ENCODE results near the gene NAALADL2.
A peak's percentile ranks its signal among the peaks of the same experiment; 100 is the strongest.

The NAALADL2 gene

GRCh38 chr3:175743733-175744400, 884.7 kb downstream of the NAALADL2 start:
- no peak overlapping the region for H3K4me3 ChIP-seq (ENCODE audit: low read depth, low read length)
- DNase-seq (ENCODE audit: low read depth) = peak; percentile 64
- no peak for TF ChIP-seq CTCF (conservative IDR thresholded peaks at IDR 0.05; ENCODE audit: low read depth, low read length)

- no peak for TF ChIP-seq CTCF (conservative IDR thresholded peaks at IDR 0.05; ENCODE audit: low read depth, low read length)
- no peak for DNase-seq (ENCODE audit: low read depth)
These were observed 887.2 kb downstream of the NAALADL2 start for GRCh38 chr3:175746308-175746707.

GRCh38 chr3:175748087-175748730, 889.1 kb downstream of the NAALADL2 start:
- TF ChIP-seq CTCF (conservative IDR thresholded peaks at IDR 0.05; ENCODE audit: low read depth, low read length) = no peak
- DNase-seq (ENCODE audit: low read depth) = peak; percentile 13
- H3K4me3 ChIP-seq (ENCODE audit: low read depth, low read length) = no peak overlapping the region

More at GRCh38 chr3:175746308-175746707, 887.2 kb downstream of the NAALADL2 start:
- no peak overlapping the region for H3K4me3 ChIP-seq (ENCODE audit: low read depth, low read length)

- TF ChIP-seq CTCF (conservative IDR thresholded peaks at IDR 0.05; ENCODE audit: low read depth, low read length) = no peak
- DNase-seq (ENCODE audit: low read depth) = no peak
- H3K4me3 ChIP-seq (ENCODE audit: low read depth, low read length) = no peak overlapping the region
These were observed 890.8 kb downstream of the NAALADL2 start for GRCh38 chr3:175749981-175750380.

- DNase-seq (ENCODE audit: low read depth) = no peak
- TF ChIP-seq CTCF (conservative IDR thresholded peaks at IDR 0.05; ENCODE audit: low read depth, low read length) = no peak
- no peak overlapping the region for H3K4me3 ChIP-seq (ENCODE audit: low read depth, low read length)
These were observed 892.0 kb downstream of the NAALADL2 start for GRCh38 chr3:175751089-175751488.

GRCh38 chr3:175763948-175764347, 904.8 kb downstream of the NAALADL2 start:
- no peak for TF ChIP-seq CTCF (conservative IDR thresholded peaks at IDR 0.05; ENCODE audit: low read depth, low read length)
- no peak overlapping the region for H3K4me3 ChIP-seq (ENCODE audit: low read depth, low read length)
- DNase-seq (ENCODE audit: low read depth) = no peak

- H3K4me3 ChIP-seq (ENCODE audit: low read depth, low read length) = no peak overlapping the region
- no peak for TF ChIP-seq CTCF (conservative IDR thresholded peaks at IDR 0.05; ENCODE audit: low read depth, low read length)
These were observed 905.6 kb downstream of the NAALADL2 start for GRCh38 chr3:175764722-175765121.

More at GRCh38 chr3:175764722-175765121, 905.6 kb downstream of the NAALADL2 start:
- no peak for DNase-seq (ENCODE audit: low read depth)

Data from choroid plexus epithelial cell (primary cell).